Measurements from ENCODE around the gene CORO2A. TPM values are rescaled to one million over a fixed set of nuclear protein-coding genes. Genes with fewer than 3 reads are reported as not detected.

CORO2A gene
- total and polyA plus RNA-seq, 11 donors: 0.09 to 2.2 (median 0.22) TPM

DNA sequence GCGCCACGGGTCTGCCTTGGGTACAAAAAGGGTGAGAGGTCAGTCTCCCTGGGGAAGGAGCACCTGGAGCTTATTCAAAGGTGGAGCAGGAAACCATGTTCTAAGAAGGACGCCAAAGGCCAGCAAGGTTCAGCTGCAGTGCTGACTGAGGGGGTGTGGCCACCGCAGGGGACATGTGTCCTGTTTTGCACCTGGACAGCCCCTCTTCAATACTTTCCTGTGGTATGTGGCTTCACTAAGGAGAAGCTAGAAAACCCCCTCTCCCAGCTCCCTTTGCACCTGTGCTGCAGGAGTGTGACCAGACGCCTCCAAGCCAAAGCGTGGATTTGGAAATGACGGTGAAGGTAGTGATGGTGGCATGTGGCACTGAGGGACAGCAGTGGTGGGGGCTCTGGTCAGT, 97.0 kb downstream of the CORO2A start:
- no peak for DNase-seq
- H3K4me3 ChIP-seq: no peak overlapping the region
- ATAC-seq: no peak
- peaks cover 0 to 12% (median 0%) of the 10 kb centered on the region in 12 donors for H3K4me1 ChIP-seq
- H3K36me3 ChIP-seq: peaks cover 0 to 68% (median 0%) of the 10 kb centered on the region in 9 donors
- TF ChIP-seq, protein P1, sequence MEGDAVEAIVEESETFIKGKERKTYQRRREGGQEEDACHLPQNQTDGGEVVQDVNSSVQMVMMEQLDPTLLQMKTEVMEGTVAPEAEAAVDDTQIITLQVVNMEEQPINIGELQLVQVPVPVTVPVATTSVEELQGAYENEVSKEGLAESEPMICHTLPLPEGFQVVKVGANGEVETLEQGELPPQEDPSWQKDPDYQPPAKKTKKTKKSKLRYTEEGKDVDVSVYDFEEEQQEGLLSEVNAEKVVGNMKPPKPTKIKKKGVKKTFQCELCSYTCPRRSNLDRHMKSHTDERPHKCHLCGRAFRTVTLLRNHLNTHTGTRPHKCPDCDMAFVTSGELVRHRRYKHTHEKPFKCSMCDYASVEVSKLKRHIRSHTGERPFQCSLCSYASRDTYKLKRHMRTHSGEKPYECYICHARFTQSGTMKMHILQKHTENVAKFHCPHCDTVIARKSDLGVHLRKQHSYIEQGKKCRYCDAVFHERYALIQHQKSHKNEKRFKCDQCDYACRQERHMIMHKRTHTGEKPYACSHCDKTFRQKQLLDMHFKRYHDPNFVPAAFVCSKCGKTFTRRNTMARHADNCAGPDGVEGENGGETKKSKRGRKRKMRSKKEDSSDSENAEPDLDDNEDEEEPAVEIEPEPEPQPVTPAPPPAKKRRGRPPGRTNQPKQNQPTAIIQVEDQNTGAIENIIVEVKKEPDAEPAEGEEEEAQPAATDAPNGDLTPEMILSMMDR (IDR thresholded peaks at IDR 0.05): no peak
- intact Hi-C loops (cut with DNase I): no loop called here
- H3K27ac ChIP-seq: no peak overlapping the region
- WGBS, 4 donors: 77 to 87% (median 85%) methylated on average over 7 of the region's 7 CpGs
- H3K27me3 ChIP-seq: peaks cover 0 to 25% (median 3%) of the 10 kb centered on the region in 9 donors
- no peaks in the 10 kb centered on the region for H3K9me3 ChIP-seq

DNA sequence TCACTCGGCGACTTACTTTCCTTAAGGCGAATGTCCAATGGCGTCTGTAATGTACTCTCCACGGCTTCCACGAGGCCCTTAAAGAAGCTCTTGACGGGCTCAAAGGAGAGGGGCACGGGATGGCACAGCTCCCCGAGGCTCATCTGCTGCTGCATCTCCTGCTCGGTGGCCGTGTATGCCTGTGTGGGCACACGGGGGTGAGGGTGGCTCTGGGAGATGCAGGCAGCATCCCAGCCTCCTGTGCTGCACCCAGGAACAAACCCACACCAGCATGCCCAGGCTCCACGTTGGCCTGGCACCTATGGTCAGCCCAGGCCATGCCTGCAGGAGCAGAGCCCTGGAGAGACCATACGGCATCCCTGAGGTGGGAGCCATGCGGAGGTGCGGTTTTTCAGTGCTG, 97.6 kb downstream of the CORO2A start:
- peaks cover 0 to 7% (median 0%) of the 10 kb centered on the region in 12 donors for H3K4me1 ChIP-seq
- WGBS, 4 donors: 86 to 93% (median 92%) methylated on average over 13 to 16 of the region's 16 CpGs

DNA sequence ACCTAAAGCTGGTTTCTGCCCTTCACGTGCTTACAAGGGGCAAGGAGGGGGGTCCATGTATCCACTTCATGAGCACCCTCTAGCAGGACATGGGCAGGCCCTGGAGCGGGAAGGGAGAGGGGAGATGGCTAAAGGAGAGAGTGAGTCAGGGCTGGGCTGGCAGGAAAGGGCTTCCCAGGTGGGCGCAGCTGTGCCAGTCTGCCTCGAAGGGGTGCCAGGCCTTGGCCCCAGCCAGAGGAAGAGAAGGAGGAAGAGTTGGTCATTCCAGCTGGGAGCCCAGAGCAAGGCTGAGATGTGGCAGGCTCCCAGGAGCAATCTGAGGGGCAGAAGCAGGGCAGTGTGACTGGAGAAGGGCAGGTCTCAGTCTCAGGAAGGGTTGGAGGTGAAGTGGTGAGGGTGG, 98.1 kb downstream of the CORO2A start:
- WGBS, 4 donors: 83 to 88% (median 84%) methylated on average over 4 of the region's 4 CpGs

More for the DNA sequence above, 97.6 kb downstream of the CORO2A start:
- no peaks in the 10 kb centered on the region for H3K9me3 ChIP-seq
- intact Hi-C loops (cut with DNase I): no loop called here
- peaks cover 0 to 27% (median 3%) of the 10 kb centered on the region in 9 donors for H3K27me3 ChIP-seq
- ATAC-seq (no peak), DNase-seq (no peak)
- H3K4me3 ChIP-seq: no peak overlapping the region
- no peak for TF ChIP-seq POLR2A (IDR thresholded peaks at IDR 0.05)
- TF ChIP-seq, protein P1 (IDR thresholded peaks at IDR 0.05): no peak
- H3K27ac ChIP-seq: no peak overlapping the region
- peaks cover 0 to 71% (median 0%) of the 10 kb centered on the region in 9 donors for H3K36me3 ChIP-seq

DNA sequence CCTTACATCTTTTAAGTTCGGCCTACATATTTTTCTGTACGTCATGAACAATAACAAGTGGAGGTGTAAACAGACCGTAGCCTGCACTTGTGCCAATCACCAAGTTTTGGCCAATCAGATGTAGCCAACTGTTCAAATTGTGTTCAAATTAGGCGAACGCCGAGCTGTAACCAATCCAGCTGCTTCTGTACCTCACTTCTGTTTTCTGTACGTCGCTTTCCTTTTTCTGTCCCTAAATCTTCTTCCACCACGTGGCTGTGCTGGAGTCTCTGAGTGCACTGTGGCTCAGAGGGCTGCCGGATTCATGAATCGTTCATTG, 99.9 kb downstream of the CORO2A start:
- no peak overlapping the region for H3K4me3 ChIP-seq
- no peak overlapping the region for H3K27ac ChIP-seq
- peaks cover 0 to 57% (median 0%) of the 10 kb centered on the region in 9 donors for H3K36me3 ChIP-seq
- TF ChIP-seq, protein P1 (IDR thresholded peaks at IDR 0.05): no peak
- TF ChIP-seq POLR2A (IDR thresholded peaks at IDR 0.05): no peak
- intact Hi-C loops (cut with DNase I): no loop called here
- H3K27me3 ChIP-seq: peaks cover 0 to 35% (median 3%) of the 10 kb centered on the region in 9 donors
- WGBS, 4 donors: 82 to 86% (median 85%) methylated on average over 11 of the region's 11 CpGs
- ATAC-seq: no peak
- H3K4me1 ChIP-seq: peaks cover 0 to 6% (median 4%) of the 10 kb centered on the region in 12 donors
- H3K9me3 ChIP-seq: no peaks in the 10 kb centered on the region
- DNase-seq: no peak

More for the DNA sequence above, 98.1 kb downstream of the CORO2A start:
- Histone ChIP-seq H3K9me3 (no peaks in the 10 kb centered on the region), H3K36me3 (peaks cover 0 to 66% (median 0%) of the 10 kb centered on the region in 9 donors), H3K4me3 (no peak overlapping the region), H3K27me3 (peaks cover 0 to 29% (median 3%) of the 10 kb centered on the region in 9 donors), H3K27ac (no peak overlapping the region), H3K4me1 (peaks cover 0 to 1% (median 0%) of the 10 kb centered on the region in 12 donors)
- ATAC-seq (no peak), DNase-seq (no peak)
- intact Hi-C loops (cut with DNase I): no loop called here
- TF ChIP-seq, protein P1 (IDR thresholded peaks at IDR 0.05): no peak
- TF ChIP-seq POLR2A (IDR thresholded peaks at IDR 0.05): no peak

All from heart left ventricle (tissue), 16 donors.